ENCODE measurements around the gene AVPI1. TPM values are rescaled to one million over a fixed set of nuclear protein-coding genes. Genes with fewer than 3 reads are reported as not detected.

Gene AVPI1
- total and polyA plus RNA-seq, 2 of the 13 experiments (the other 11 are each of a cell fraction or from before 2014, with no cell fraction given) = 39.8 to 61.2 TPM

DNA sequence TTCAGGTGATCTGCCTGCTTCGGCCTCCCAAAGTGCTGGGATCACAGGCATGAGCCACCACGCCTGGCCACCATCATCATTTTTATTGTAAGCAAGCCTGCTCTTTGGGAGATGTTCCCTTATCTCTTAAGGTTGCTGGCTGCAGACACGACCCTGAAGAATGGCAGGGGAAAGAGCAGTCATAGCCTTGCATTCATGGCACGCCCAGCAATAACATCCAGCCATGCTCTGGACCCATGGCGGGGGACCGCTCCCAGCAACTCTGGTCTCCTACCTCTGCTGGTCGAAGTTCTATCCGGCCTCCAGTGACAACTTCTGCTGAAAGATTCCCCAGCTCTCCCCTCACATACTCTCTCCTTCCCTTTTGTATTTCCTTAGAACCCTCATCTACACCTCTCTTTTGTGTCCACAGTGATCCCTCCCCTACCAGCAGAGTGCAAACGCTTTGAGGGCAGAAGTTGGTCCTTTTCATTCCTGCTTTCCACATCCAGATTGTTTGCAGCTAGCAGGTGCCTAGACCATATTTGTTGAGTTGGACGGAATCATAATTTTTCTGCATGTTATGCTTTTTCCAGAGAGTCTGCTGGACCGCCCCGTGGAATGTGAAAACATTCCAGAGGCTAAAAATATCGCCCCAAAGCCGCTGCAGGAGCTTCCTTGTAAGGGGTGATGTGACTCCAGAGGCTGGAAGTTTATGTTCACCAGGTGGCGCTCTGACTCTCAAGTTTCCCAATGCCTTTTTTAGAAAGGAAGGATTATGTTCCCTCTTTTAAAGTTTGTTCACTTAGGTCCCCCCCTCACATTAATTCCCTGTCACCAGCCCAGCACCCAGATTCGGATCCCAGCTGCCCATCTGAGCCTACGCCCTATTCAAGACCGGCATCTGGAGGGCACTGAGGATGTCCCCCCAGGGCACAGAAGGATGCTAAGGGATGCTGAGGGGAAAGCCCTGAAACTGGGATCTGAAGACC lies 22.2 kb upstream of the AVPI1 start (continued):
- TF ChIP-seq, protein P1, sequence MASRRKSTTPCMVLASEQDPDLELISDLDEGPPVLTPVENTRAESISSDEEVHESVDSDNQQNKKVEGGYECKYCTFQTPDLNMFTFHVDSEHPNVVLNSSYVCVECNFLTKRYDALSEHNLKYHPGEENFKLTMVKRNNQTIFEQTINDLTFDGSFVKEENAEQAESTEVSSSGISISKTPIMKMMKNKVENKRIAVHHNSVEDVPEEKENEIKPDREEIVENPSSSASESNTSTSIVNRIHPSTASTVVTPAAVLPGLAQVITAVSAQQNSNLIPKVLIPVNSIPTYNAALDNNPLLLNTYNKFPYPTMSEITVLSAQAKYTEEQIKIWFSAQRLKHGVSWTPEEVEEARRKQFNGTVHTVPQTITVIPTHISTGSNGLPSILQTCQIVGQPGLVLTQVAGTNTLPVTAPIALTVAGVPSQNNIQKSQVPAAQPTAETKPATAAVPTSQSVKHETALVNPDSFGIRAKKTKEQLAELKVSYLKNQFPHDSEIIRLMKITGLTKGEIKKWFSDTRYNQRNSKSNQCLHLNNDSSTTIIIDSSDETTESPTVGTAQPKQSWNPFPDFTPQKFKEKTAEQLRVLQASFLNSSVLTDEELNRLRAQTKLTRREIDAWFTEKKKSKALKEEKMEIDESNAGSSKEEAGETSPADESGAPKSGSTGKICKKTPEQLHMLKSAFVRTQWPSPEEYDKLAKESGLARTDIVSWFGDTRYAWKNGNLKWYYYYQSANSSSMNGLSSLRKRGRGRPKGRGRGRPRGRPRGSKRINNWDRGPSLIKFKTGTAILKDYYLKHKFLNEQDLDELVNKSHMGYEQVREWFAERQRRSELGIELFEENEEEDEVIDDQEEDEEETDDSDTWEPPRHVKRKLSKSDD (CRISPR knock-in tag; IDR thresholded peaks at IDR 0.05; ENCODE audit: low read depth) = no peak
- TF ChIP-seq ATF7 (IDR thresholded peaks at IDR 0.05) (no peak), ATF7 (CRISPR knock-in tag; IDR thresholded peaks at IDR 0.05) (no peak), ZNF510 (CRISPR knock-in tag; IDR thresholded peaks at IDR 0.05; ENCODE audit: low read depth) (no peak), HDAC2 (CRISPR knock-in tag; IDR thresholded peaks at IDR 0.05) (no peak), SCMH1 (CRISPR knock-in tag; IDR thresholded peaks at IDR 0.05; ENCODE audit: borderline replicate concordance) (no peak), TGIF2 (CRISPR knock-in tag; IDR thresholded peaks at IDR 0.05) (peak; percentile 42; the same call in 1 of the 2 replicates), ETV5 (CRISPR knock-in tag; IDR thresholded peaks at IDR 0.05; ENCODE audit: borderline replicate concordance) (no peak), RCOR2 (CRISPR knock-in tag; IDR thresholded peaks at IDR 0.05) (no peak), SRF (IDR thresholded peaks at IDR 0.05; ENCODE audit: low read depth, low read length) (peak; percentile 59), MAFG (CRISPR knock-in tag; IDR thresholded peaks at IDR 0.05) (no peak), HIVEP1 (CRISPR knock-in tag; IDR thresholded peaks at IDR 0.05) (no peak), ELF4 (CRISPR knock-in tag; IDR thresholded peaks at IDR 0.05; ENCODE audit: borderline replicate concordance) (no peak), FOXK2 (IDR thresholded peaks at IDR 0.05) (no peak)
- TF ChIP-seq, protein P2, sequence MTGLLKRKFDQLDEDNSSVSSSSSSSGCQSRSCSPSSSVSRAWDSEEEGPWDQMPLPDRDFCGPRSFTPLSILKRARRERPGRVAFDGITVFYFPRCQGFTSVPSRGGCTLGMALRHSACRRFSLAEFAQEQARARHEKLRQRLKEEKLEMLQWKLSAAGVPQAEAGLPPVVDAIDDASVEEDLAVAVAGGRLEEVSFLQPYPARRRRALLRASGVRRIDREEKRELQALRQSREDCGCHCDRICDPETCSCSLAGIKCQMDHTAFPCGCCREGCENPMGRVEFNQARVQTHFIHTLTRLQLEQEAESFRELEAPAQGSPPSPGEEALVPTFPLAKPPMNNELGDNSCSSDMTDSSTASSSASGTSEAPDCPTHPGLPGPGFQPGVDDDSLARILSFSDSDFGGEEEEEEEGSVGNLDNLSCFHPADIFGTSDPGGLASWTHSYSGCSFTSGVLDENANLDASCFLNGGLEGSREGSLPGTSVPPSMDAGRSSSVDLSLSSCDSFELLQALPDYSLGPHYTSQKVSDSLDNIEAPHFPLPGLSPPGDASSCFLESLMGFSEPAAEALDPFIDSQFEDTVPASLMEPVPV (CRISPR knock-in tag; IDR thresholded peaks at IDR 0.05) = no peak
- TF ChIP-seq, protein P3, sequence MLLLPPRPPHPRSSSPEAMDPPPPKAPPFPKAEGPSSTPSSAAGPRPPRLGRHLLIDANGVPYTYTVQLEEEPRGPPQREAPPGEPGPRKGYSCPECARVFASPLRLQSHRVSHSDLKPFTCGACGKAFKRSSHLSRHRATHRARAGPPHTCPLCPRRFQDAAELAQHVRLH (CRISPR knock-in tag; IDR thresholded peaks at IDR 0.05; ENCODE audit: borderline replicate concordance, low read depth) = no peak
- TF ChIP-seq, protein P4, sequence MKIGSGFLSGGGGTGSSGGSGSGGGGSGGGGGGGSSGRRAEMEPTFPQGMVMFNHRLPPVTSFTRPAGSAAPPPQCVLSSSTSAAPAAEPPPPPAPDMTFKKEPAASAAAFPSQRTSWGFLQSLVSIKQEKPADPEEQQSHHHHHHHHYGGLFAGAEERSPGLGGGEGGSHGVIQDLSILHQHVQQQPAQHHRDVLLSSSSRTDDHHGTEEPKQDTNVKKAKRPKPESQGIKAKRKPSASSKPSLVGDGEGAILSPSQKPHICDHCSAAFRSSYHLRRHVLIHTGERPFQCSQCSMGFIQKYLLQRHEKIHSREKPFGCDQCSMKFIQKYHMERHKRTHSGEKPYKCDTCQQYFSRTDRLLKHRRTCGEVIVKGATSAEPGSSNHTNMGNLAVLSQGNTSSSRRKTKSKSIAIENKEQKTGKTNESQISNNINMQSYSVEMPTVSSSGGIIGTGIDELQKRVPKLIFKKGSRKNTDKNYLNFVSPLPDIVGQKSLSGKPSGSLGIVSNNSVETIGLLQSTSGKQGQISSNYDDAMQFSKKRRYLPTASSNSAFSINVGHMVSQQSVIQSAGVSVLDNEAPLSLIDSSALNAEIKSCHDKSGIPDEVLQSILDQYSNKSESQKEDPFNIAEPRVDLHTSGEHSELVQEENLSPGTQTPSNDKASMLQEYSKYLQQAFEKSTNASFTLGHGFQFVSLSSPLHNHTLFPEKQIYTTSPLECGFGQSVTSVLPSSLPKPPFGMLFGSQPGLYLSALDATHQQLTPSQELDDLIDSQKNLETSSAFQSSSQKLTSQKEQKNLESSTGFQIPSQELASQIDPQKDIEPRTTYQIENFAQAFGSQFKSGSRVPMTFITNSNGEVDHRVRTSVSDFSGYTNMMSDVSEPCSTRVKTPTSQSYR (CRISPR knock-in tag; IDR thresholded peaks at IDR 0.05; ENCODE audit: borderline replicate concordance) = no peak
- TF ChIP-seq, protein P5, sequence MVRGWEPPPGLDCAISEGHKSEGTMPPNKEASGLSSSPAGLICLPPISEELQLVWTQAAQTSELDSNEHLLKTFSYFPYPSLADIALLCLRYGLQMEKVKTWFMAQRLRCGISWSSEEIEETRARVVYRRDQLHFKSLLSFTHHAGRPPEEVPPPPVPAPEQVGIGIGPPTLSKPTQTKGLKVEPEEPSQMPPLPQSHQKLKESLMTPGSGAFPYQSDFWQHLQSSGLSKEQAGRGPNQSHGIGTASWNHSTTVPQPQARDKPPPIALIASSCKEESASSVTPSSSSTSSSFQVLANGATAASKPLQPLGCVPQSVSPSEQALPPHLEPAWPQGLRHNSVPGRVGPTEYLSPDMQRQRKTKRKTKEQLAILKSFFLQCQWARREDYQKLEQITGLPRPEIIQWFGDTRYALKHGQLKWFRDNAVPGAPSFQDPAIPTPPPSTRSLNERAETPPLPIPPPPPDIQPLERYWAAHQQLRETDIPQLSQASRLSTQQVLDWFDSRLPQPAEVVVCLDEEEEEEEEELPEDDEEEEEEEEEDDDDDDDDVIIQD (CRISPR knock-in tag; IDR thresholded peaks at IDR 0.05; ENCODE audit: low read depth) = no peak
- TF ChIP-seq, protein P6, sequence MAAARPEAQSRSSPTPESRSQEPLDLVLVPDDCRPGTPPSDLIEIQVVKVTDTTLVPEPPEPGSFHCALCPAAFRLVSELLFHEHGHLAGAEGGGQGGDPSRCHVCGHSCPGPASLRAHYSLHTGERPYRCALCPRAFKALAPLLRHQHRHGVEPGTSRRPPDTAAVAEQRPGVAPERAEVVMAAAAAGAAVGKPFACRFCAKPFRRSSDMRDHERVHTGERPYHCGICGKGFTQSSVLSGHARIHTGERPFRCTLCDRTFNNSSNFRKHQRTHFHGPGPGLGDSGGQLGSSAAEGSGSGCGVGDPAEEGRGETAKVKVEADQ (CRISPR knock-in tag; IDR thresholded peaks at IDR 0.05; ENCODE audit: borderline replicate concordance) = 0 out of 2 replicates have a peak, but pooled peaks have one; percentile 55

Data from HepG2 (cell line).